OCI-LY1 (cell line): ENCODE results near the gene HSPA13.

ENCODE experiments used
- H2AFZ ChIP-seq: fragments of 200-600 bp; sonication (generic), shearing (Covaris generic); 2 replicates; pipeline ENCODE4 v1.6.0; 2014; ENCODE audit warnings: antibody characterized with exemption, mild to moderate bottlenecking, low read length
- H3F3A ChIP-seq: fragments of 200-600 bp; sonication (generic), shearing (Covaris generic); 2 replicates; pipeline ENCODE4 v1.6.0; 2014; ENCODE audit warnings: mild to moderate bottlenecking, antibody characterized with exemption, low read length, moderate library complexity; ENCODE audit not compliant: insufficient read depth
- H3K27ac ChIP-seq: fragments of 200-600 bp; sonication (generic); 2 replicates; pipeline ENCODE4 v1.5.1; 2014; ENCODE audit warnings: low read length, mixed run types, mild to moderate bottlenecking, low read depth; ENCODE audit not compliant: poor library complexity, severe bottlenecking
- H3K27me3 ChIP-seq: fragments of 200-600 bp; sonication (generic); 2 replicates; pipeline ENCODE4 v1.6.0; 2014; ENCODE audit warnings: antibody characterized with exemption, mild to moderate bottlenecking, low read length, moderate library complexity; ENCODE audit not compliant: insufficient read depth
- H3K36me3 ChIP-seq: fragments of 200-600 bp; sonication (generic); 2 replicates; pipeline ENCODE4 v1.6.1; 2014; ENCODE audit warnings: mild to moderate bottlenecking, antibody characterized with exemption, low read length, moderate library complexity, mixed read lengths; ENCODE audit not compliant: insufficient read depth
- H3K4me1 ChIP-seq: fragments of 200-600 bp; sonication (generic); 2 replicates; pipeline ENCODE4 v1.5.1; 2014; ENCODE audit warnings: mild to moderate bottlenecking, low read length, moderate library complexity; ENCODE audit not compliant: insufficient read depth, severe bottlenecking
- H3K4me2 ChIP-seq: fragments of 200-600 bp; sonication (generic), shearing (Covaris generic); 2 replicates; pipeline ENCODE4 v1.6.1; 2014; ENCODE audit warnings: low read length
- H3K4me3 ChIP-seq: fragments of 200-600 bp; sonication (generic); 2 replicates; pipeline ENCODE4 v1.5.1; 2014; ENCODE audit warnings: low read length, low read depth, mild to moderate bottlenecking, mixed read lengths; ENCODE audit not compliant: poor library complexity, severe bottlenecking
- H3K79me2 ChIP-seq: fragments of 200-600 bp; shearing (Covaris generic); 2 replicates; pipeline ENCODE4 v1.6.1; 2016; ENCODE audit warnings: mixed run types, low read length, mixed read lengths; ENCODE audit not compliant: insufficient read depth
- H3K9ac ChIP-seq: fragments of 200-600 bp; sonication (generic), shearing (Covaris generic); 2 replicates; pipeline ENCODE4 v1.6.1; 2014; ENCODE audit warnings: mild to moderate bottlenecking, low read length, mixed read lengths
- H3K9me2 ChIP-seq: fragments of 200-600 bp; sonication (generic), shearing (Covaris generic); 2 replicates; pipeline ENCODE4 v1.6.1; 2014; ENCODE audit warnings: low read depth, mild to moderate bottlenecking, low read length, mixed read lengths
- H3K9me3 ChIP-seq: fragments of 200-600 bp; shearing (Covaris generic); 2 replicates; pipeline ENCODE4 v1.6.1; 2014; ENCODE audit warnings: low read length, mixed read lengths
- H4K20me1 ChIP-seq: fragments of 200-600 bp; sonication (generic), shearing (Covaris generic); 2 replicates; pipeline ENCODE4 v1.6.0; 2016; ENCODE audit warnings: mild to moderate bottlenecking, low read length; ENCODE audit not compliant: insufficient read depth
- EZH2 ChIP-seq: fragments of 200-600 bp; sonication (generic), shearing (Covaris generic); IDR thresholded peaks from 2 replicates; pipeline ENCODE4 v1.8.0; 2017; ENCODE audit warnings: borderline replicate concordance, mixed run types, mild to moderate bottlenecking, antibody characterized with exemption, low read length, moderate library complexity, mixed read lengths
- TF ChIP-seq, protein P1 (sequence below): fragments of 200-600 bp; sonication (generic), shearing (Covaris generic); IDR thresholded peaks from 2 replicates; pipeline ENCODE4 v1.5.1; 2017; ENCODE audit warnings: mild to moderate bottlenecking, antibody characterized with exemption, low read length, moderate library complexity, mixed read lengths

Gene HSPA13, protein sequence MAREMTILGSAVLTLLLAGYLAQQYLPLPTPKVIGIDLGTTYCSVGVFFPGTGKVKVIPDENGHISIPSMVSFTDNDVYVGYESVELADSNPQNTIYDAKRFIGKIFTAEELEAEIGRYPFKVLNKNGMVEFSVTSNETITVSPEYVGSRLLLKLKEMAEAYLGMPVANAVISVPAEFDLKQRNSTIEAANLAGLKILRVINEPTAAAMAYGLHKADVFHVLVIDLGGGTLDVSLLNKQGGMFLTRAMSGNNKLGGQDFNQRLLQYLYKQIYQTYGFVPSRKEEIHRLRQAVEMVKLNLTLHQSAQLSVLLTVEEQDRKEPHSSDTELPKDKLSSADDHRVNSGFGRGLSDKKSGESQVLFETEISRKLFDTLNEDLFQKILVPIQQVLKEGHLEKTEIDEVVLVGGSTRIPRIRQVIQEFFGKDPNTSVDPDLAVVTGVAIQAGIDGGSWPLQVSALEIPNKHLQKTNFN

DNA sequence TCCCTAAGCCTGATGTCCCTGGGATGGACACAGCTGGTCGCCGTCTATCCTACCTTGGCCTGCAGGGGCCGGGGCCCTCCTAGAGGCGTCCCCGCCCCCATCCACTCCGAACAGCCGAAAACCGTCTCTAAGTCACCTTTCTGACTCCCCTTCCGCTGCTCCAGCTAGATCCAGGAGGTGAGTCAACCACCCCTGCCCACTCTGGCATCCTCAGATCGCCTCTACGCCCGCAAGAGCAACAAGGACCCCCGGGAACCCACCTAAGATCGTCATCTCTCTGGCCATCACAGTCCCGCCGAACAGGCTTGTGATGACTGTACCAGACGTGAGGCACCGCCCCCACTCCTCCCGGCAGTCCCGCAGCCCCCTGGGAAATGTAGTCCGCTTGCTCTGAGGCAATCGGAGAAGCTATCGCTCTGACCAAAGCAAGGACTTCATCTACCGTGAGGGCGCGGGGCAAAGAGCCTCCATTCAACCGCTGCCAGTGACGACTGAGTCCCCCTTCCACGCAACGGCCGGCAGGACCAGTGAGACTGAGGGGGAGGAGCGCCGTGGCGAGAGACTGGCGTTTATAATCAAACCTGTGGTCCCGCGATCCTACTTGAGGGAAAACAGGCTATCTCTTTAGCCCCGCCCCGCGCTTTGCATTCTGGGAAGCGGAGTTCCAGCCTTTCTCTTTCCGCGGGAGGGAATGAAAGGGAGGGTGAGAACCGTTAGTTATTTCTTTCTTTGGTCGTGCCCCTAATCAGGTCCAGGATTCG, at the start of gene HSPA13:
Gene HSPA13 (minus strand): TSS at position 312 of the 761 bp plus-strand sequence. CDS start 27 bp downstream, at position 285.
- Histone ChIP-seq H3K4me3 (peak within 1 kb of the TSS; percentile 84), H3K9me2 (no peaks in the 10 kb centered on the region), H4K20me1 (0 out of 2 replicates have a peak, but pooled peaks cover 2% of the 10 kb centered on the region), H3K4me2 (peak within 1 kb of the TSS; percentile 90), H3K79me2 (peaks cover 16% of the 10 kb centered on the region), H3K27ac (peak within 1 kb of the TSS; percentile 45), H3F3A (no peaks in the 10 kb centered on the region), H2AFZ (peak within 1 kb of the TSS; percentile 63), H3K9ac (peak within 1 kb of the TSS; percentile 93), H3K9me3 (no peaks in the 10 kb centered on the region), H3K27me3 (no peaks in the 10 kb centered on the region), H3K4me1 (peaks cover 37% of the 10 kb centered on the region), H3K36me3 (peaks cover 7% of the 10 kb centered on the region)
- TF ChIP-seq EZH2: no peak
- TF ChIP-seq, protein P1, sequence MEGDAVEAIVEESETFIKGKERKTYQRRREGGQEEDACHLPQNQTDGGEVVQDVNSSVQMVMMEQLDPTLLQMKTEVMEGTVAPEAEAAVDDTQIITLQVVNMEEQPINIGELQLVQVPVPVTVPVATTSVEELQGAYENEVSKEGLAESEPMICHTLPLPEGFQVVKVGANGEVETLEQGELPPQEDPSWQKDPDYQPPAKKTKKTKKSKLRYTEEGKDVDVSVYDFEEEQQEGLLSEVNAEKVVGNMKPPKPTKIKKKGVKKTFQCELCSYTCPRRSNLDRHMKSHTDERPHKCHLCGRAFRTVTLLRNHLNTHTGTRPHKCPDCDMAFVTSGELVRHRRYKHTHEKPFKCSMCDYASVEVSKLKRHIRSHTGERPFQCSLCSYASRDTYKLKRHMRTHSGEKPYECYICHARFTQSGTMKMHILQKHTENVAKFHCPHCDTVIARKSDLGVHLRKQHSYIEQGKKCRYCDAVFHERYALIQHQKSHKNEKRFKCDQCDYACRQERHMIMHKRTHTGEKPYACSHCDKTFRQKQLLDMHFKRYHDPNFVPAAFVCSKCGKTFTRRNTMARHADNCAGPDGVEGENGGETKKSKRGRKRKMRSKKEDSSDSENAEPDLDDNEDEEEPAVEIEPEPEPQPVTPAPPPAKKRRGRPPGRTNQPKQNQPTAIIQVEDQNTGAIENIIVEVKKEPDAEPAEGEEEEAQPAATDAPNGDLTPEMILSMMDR: no peak

DNA sequence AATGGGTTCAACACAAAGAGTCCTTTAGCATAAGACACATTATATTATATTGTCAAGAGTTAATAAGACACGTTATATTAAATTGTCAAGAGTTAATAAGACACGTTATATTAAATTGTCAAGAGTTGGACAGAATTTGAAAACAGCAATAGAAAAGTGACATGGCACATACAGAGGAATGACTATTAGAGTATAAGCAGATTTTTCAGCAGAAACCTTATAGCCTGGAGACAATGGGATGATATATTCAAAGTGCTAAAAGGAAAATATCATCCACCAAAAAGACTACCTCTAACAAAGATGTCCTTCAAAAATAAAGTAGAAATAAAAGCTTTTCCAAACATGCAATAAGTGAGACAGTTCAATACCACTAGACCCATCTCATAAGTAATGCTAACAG, 36.0 kb upstream of the HSPA13 start:
- no peaks in the 10 kb centered on the region for H3F3A ChIP-seq
- TF ChIP-seq, protein P1: no peak
- TF ChIP-seq EZH2: no peak
- no peak overlapping the region for H3K4me2 ChIP-seq
- H3K4me1 ChIP-seq: no peaks in the 10 kb centered on the region
- no peaks in the 10 kb centered on the region for H3K79me2 ChIP-seq
- no peak overlapping the region for H3K4me3 ChIP-seq
- H3K27me3 ChIP-seq: no peaks in the 10 kb centered on the region
- no peaks in the 10 kb centered on the region for H3K9me2 ChIP-seq
- no peak overlapping the region for H3K9ac ChIP-seq
- no peak overlapping the region for H2AFZ ChIP-seq
- H4K20me1 ChIP-seq: no peaks in the 10 kb centered on the region
- no peaks in the 10 kb centered on the region for H3K36me3 ChIP-seq
- peaks cover 5% of the 10 kb centered on the region; the same call in 1 of the 2 replicates for H3K9me3 ChIP-seq
- H3K27ac ChIP-seq: no peak overlapping the region

DNA sequence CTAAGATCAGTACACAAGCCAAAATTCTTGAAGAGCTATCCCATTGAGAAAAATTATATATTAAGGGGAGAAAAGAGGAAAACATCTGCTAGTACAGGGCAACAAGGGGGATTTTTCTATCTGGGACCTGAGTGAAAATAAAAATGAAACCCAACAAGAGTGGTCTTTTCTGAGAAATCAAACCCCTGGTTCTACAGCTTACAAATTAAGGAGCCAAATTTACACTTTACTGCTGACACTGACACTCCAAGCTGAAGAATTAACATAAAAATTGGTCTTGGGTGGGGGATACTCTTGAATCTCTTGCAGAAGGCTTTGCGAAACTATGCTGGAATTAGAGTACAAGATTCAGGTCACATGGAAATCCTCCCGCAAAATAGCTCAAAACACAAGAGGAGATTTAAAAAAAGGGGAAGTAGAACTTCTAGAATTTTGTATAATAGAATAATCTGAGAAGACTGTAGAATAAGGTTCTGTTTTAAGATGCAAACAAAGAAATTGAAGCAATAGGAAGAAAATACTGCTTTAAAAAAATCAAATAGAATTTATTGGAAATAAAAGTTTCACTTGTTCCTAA, 32.1 kb upstream of the HSPA13 start:
- no peak overlapping the region for H2AFZ ChIP-seq
- no peak overlapping the region for H3K9ac ChIP-seq
- no peak for TF ChIP-seq EZH2
- TF ChIP-seq, protein P1: no peak
- H3K4me2 ChIP-seq: no peak overlapping the region
- H3F3A ChIP-seq: no peaks in the 10 kb centered on the region
- no peaks in the 10 kb centered on the region for H4K20me1 ChIP-seq
- H3K79me2 ChIP-seq: no peaks in the 10 kb centered on the region
- H3K4me3 ChIP-seq: no peak overlapping the region
- H3K27ac ChIP-seq: no peak overlapping the region
- no peaks in the 10 kb centered on the region for H3K9me2 ChIP-seq
- H3K27me3 ChIP-seq: no peaks in the 10 kb centered on the region
- no peaks in the 10 kb centered on the region for H3K4me1 ChIP-seq
- no peaks in the 10 kb centered on the region for H3K36me3 ChIP-seq
- peaks cover 5% of the 10 kb centered on the region; the same call in 1 of the 2 replicates for H3K9me3 ChIP-seq
